RPMI8226 (cell line): ENCODE measurements around the gene ANKRD44.
"Not testable (repeated sequence)": the region's sequence is repeated elsewhere in the genome, so short reads cannot be mapped to it uniquely, and the experiment has no call there.

Source experiments
- DNase-seq: peaks from one replicate; pipeline ENCODE4 v3.0.0-alpha.2; 2015

The ANKRD44 gene

DNA sequence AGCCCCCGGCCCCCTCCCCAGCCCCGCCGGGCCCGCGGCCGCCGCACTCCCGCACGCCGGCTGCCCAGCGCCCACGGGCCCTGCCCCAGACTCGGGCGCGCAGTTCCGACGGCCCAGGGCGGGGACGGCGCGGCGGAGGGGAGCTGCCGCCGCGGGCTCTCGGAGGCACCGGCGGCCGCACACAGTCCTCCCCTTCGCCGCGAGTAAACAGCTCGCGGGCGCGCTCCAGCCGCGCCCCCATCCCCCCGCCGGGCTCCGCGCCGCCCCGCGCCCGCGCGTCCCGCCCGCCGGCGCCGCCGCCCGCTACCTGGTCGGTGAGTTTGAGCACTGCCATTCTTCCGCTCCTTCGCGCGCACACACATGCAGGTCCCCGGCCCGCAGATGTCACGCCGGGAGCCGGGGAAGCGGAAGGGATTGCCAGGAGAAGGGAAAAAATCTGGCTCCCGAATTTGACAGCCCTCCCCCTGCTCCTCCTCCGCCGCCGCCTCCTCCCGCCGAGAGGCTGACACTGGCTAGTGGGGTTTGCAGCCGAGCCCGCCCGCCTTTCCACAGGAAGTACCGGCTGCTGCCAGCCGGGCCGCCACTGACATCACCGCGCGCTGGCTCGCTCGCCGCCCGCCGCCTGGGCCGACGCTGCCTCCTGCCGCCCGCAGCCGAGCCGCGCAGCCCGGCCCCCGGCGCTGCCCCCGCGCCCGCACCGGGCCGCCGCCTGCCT, at the start of gene ANKRD44:
Gene ANKRD44 (minus strand): TSS at position 510 of the 715 bp plus-strand sequence. CDS start 176 bp downstream, at position 334.
- DNase-seq = peak; percentile 90

DNA sequence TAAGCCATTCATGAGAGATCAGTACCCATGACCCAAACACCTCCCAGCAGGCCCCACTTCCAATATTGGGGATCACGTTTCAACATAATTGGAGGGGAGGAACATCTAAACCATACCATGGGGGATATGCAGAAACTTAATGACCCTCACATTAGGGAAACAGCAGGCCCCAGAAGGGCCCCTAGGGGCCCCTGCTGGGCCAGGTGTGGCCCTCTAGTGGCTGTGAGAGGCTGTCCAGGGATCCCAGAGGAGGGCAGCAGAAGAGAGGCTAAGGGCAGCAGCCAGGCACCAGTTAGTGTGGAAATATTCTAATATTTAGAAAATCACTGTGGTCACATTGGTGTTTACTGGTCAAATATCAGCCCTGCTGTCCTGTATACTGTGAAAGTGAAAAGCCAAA, 49.3 kb upstream of the ANKRD44 start:
- DNase-seq = no peak

DNA sequence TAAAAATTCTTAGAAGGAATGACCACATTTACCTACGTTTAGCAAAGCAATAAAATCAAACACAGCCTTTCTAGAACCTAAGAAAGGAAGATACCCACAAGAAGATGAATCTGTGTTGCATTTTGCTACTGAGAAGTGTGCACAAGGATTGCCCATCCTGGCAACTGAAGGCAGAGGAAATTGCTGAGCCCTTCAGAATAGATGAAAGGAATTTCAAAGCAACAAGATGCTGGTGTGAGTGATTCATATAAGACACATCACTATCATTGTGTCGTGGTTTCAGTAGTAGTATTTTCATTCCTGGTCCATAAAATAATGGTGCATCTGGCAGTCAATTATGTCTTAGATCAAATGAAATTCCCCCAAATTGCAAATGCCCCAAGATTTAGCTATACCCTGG, 48.4 kb upstream of the ANKRD44 start:
- no peak for DNase-seq

DNA sequence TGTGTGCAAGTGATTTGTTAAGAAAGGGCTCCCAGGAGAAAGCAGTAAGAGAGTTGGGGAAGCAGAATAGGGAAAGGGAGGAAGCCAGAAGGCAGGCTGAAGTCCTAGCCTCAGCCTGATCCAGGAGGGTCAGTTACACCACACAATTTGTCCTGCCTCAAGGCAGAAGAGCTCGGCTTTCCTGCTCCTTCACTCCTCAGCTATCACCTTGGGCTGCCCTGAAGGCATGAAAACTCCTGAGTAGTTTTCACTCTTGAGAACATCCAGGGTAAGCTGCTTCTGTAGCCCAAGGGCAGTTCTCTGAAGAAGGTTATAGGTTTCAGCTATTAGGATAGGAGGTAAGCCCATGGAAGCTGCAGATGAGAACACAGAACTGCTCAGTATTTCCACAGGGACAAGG, 47.4 kb upstream of the ANKRD44 start:
- no peak for DNase-seq

DNA sequence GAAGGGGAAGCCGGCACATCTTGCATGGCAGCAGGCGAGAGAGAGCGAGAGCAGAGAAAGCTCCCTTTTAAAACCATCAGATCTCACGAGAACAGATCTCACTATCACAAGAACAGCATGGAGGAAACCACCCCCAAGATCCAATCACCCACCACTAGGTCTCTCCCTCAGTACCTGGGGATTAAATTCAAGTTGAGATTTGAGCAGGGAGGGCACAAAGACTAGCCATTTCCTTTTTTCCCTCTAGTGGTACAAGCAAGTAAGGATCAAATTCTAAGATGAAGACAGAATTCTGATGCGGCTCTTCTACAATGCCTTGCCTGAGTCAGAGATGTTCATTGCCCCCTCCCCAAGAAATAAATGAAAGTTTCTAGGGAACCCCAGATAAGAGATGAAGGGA, 45.6 kb upstream of the ANKRD44 start:
- DNase-seq = no peak

DNA sequence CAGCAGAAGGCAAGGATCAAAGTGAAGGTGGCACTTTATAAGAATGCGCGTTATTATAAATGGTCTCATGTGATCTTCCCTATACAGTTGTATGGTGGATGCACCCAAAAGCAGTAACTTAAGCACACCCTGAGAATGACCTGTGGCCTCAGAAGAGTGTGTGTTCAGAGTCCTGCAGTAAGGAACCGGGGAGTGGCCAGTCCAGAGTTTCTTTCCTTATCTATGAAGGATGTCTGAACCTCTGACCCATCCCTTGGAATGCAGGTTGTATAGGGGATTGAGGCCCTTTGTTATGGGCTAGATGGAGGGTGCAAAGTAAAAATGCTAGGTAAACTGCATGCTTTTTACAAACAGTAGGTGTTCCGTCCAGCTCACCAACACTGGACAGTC, 43.6 kb upstream of the ANKRD44 start:
- no peak for DNase-seq

DNA sequence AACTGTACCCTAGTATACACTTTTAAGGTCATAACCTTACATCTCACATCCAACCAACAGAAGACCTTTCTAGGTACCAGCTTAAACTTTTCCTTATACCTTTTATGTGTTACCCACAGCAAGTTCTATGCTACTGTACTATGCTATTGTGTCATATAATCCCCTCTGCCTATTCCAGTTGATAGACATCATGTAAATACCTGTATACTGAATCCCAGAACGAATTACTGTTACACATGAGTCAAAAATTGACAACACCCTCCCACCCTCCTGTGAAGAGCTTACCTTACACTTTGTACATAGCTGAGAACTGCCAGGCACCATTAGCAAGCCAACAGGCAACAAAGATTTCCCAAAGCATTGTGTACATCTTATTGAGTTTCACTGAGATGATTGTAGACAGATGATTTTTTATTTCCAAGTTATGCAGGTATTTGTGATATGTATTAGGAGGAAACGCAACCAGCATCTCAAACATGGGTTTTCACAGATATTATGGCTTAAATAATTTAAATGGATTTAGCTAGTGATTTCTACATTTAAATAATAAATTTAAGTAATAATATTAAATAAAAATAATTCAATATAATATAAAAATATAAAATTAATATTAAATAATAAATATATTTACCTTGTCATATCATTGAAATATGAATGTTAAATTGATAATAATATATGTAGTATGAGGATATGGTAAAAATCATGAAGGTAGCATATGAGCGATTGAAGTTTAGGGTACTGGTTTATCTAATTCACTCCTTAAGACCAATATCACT, 43.0 kb upstream of the ANKRD44 start:
- no peak for DNase-seq

DNA sequence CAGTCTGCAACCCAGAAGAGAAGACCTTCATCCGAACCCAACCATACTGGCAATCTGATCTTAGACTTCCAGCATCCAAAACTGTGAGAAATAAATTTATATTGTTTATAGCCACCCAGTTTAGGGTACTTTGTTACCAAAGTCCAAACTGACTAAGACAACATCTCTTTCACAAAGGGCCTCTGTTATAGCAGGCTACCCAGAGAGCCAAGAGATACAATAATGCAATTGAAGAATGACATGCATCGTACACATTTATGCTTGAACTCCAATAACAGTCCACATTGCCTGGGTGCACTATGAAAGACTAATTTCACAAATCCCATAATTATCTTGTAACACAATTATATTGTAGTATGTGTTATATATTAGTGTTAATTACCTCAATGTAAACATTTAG, 39.1 kb upstream of the ANKRD44 start:
- DNase-seq = no peak

DNA sequence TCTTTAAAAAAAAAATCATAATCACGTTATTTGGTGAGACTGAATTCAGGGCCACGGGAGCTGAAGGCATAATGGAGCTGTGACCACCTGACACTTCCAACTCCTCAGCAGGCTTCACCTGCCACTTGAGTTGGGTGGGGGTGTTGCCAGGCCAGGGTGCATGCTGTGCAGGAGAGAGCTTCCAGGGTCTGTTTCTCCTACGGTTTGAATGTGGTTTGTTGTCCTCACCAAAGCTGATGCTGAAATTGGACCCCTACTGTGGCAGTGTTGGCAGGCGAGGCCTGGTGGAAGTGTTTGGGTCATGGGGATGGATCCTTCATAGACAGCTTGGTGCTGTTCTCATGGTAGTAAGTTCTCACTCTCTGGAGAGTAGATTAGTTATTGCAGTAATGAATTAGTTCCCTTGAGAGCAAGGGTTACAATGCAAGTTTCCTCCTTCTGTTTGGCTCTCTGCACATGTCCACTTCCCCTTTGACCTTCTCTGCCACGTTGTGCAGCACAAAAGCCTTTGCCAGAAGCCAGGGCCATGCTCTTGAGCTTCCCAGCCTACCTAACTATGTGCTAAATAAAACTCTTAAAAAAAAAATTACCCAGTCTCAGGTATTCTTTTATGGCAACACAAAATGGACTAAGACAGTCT, 38.3 kb upstream of the ANKRD44 start:
- no peak for DNase-seq

DNA sequence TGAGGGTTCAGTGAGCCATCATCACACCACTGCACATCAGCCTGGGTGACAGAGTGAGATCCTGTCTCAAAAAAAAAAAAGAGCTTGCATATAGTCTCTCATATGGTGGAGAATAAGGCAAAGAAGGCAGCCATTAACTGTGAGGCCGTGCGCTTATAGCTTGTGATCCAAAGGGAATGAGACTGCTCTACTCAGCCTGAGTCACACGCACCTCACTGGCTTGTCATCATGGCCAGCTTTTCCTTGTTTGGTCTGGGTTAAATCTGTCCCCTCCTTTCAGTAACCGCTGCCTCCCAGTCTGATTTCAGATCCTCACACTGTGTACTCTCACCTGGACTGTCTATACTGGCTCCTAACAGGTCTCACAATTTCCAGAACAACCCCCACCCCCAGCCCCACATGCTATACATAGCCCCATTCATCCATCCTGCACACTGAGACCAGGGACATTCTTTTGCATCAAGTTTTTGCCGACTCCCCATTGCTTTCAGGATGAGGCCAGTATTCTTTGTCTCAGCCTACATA, 35.3 kb upstream of the ANKRD44 start:
- no peak for DNase-seq

DNA sequence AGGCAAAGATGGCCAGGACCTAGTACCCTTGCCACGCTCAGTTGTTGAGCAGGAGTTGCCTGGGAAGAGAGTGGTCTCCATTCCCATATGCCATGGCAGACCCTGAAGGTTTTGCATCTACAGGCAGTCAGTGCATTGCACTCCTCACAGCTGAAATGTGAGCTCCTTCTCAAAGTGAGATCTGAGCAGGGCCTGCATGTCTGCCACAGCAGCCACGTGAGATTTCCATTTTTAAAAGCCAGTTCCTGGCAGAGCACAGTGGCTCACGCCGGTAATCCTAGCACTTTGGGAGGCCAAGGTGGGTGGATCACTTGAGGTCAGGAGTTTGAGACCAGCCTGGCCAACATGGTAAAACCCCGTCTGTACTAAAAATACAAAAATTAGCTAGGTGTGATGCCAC, 33.4 kb upstream of the ANKRD44 start:
- DNase-seq = not testable (repeated sequence)

DNA sequence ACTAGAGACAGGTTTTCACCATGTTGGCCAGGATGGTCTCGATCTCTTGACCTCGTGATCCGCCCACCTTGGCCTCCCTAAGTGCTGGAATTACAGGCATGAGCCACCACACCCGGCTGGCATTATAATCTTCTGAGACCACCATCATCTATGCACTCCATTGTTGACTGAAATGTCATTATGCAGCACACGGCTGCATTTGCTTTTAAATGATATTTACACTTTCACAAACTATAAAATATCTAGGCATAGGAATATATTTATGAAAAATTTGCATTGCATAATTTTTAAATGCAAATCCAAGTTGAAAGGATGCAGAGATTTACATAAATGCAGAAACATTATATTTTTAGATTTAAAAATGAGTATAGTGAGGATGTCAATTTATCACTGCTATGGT, 30.0 kb upstream of the ANKRD44 start:
- no peak for DNase-seq

DNA sequence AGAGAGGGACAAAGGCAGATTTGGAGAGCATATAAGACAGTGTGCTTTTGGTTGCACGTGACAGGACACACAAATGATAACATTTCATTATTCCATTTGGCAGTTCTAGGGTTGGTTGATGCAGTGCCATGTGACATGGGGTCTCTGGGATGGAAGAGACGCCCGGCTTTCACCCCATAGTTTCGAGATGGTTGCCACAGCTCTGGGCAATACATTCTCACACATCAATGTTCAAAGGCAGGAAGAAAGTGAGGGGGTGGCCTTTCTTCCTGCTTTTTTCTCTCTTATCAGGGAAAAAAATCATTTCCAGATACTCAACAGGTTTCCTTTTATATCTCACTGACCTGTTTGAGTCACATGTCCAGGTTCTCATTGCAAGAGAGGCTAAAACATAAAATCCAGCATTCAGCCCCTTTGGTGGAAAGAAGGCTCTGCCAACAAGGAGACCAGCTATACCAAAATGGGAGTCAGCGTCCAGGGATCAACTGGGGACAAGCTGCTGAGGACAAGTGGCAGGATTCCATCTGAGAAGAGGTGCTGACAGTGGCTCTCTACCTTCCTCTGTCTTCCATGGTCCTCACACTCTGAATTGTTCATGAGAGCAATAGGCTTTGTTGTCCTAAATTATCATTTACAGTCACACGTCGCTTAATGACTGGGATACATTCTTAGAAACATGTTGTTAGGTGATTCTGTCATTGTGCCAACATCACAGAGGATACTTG, 29.1 kb upstream of the ANKRD44 start:
- no peak for DNase-seq

DNA sequence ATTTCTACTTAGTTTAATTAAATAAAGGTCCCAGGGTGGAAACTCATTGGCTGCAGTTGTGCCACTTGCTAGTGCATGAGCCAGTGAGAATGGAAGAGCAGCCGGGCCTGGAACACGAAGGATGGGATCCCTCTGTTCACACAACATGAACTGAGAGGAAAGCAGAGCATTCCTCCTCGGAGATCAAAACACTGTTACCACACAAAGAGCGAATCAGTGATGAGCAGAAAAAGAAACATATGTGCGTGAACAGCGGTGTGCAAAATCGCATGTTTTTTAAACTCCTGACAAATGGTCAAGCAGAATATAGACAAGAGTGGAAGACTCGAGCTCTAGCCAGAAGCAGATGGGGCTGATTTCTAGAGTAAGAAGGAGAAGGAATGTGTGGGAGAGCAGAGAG, 28.4 kb upstream of the ANKRD44 start:
- DNase-seq = no peak

DNA sequence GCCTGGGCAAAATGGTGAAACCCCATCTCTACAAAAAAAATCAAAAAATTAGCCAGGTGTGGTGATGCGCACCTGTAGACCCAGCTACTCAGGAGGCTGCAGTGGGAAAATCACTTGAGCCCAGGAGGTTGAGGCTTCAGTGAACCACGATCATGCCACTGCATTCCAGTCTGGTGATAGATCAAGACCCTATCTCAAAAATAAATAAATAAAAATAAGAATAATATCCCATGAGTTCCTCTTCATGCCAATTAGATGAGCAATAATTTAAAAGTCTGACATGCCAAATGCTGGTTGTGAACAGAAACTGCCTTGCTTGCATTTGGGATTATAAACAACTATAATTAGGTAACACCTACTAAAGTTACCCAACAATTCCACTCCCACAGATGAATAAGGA, 22.1 kb upstream of the ANKRD44 start:
- DNase-seq = no peak

DNA sequence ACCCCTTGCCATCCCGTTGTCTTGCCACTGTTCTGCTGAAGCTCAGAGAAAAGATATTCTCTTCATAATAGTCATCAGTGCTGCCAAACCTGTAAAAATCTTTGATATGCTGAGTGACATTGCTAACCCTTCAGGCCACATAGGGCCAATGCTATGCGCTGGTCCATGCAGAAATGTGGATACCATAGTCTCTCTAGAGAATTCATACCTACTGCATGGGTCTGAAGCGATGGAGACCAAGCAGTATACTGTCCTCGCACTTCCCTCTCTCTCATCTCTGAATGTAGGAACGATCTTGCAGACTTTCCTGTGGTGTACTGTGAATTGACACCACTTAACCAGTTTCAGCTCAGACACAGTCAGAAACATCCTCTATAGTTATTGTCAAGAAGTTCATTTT, 17.9 kb upstream of the ANKRD44 start:
- no peak for DNase-seq

DNA sequence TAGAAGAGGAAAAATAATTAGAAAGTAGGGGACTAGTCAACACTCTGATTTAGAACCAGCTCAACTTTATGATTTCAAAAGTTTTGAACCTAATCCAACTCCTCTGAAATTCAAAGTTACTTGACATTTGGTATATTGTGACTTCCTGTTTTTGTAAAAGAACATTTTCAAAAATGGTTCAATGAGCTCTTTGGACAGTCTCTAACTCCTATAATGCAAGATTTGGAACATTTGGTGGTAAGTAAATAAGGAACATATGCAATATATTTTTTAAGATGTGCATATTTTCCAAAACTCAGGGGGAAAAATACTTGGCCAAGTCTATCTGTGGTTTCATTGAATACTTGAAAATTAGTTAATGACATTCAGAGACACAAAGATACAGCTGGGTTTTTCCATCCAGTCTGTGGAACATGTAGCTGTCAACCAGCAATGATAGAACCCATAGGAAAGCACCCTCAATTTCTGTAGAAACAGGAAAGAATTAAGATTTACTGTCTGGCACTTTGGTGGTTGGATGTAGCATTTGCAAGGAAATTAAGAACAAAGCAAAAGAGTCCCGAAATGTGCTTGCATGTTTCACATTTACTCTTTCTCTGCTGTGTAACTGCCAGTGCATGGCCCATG, 17.0 kb upstream of the ANKRD44 start:
- no peak for DNase-seq

DNA sequence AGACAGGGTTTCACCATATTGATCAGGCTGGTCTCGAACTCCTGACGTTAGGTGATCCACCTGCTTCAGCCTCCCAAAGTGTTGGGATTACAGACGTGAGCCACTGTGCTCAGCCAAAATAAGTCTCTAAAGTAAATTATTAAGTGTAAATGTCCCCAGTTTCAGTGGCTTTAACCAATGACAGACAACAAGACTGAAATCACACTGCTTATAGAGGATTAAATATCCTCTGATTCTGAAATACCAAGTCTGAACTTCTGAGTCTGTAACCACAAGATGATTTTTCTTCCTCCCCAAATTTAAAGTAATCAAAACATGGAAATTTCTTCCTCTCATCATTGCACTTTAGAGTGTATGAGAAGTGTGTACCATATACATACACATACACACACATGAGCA, 16.5 kb upstream of the ANKRD44 start:
- no peak for DNase-seq

DNA sequence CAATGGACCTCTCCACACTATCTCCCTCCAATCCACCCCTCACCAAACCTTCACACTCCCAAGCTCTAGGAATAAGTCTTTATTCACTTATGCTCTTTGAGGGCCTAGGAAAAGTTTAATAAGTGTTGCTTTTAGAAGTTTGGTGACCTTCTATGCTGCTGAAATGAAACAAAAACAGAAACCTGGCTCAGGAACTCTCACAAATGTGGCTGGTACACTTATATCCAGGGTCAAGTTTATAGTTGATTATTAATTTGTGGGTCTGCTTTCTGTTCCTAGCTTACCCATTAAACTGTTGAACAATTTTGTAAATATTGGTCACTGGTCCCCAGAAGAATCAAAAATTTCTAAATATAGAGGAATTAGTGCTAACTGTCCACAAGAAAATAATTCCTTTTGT, 14.2 kb upstream of the ANKRD44 start:
- DNase-seq = no peak

DNA sequence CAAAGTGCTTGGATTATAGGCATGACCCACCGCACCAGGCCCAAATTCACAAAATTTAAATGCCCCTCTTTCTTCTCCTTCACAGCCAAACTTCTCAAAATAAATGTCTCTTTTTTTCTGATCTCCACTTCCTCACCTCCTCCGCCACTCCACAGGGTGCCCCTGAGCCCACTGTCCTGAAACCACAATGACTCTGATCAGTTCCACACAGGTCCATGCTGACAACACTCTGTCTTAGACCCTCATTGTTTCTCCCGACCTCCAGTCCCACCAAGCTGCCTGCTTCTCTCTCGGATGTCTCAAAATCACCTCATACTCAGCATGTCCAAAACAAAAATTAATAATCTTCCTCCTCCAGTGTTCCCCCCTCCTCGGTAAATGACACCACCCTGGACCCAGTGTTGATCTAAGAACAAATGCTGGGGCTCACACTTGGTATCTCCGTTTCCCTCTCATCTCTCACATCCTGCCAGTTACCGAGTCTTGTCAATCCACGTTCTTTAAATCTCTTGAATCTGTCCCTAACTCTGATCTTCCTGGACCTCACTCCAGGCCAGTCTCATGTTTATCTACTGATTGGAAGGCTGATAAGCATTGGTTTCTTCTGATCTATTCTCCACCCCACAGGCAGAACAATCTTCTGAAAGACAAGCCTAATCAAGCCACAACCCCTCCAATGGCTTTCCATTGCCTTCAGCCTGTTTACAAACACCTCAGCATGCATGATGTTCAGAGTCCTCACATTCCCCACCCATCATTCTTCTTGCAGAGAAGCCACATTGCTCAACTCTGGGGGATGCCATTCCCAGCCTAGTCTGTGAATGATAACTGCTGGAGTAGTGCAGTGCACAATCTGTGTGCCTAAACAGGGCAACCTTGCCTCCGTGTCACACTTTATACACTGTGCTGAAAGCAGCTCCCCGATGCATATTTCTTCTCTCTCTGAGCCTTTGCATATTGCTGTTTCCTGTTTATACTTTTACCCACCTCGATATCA, 12.4 kb upstream of the ANKRD44 start:
- no peak for DNase-seq

DNA sequence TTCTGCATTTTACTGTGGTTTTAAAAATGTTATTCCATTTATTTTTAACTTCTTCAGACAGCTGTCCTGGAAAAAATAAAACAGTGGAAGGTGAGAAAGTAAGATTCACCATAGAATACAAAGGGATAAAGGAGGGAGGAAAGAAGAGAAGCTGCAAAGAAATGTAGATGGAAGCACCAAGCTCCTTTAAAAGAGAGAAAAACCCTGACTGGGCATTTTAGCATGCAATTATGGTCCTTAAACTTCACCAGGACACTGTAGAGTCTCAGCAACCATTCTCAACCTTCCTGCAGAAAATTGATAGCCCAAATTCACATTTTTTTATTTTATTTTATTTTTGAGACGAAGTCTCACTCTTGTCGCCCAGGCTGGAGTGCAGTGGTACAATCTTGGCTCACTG, 11.6 kb upstream of the ANKRD44 start:
- no peak for DNase-seq
